ENCODE measurements around the gene COLEC12.

DNA sequence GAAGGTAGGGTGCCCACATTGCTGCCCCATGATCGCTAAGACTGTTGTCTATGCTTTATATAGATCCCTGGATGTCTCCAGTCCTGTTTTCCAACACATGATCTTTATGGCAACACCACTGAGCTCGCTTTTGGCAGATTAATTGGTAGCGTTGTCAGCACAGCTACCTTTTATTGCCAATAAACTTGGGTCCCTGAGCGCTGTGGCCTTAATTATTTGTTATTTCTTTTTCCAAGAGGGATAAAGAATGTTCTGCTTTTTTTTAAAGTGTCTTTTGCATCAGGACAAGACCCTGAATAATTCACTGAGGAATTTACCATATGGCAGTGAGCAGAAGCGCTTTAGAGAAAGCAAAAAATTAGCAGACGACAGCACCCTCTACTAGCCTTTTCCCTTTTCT lies 113.5 kb downstream of the COLEC12 start:
- TF ChIP-seq, protein P1, sequence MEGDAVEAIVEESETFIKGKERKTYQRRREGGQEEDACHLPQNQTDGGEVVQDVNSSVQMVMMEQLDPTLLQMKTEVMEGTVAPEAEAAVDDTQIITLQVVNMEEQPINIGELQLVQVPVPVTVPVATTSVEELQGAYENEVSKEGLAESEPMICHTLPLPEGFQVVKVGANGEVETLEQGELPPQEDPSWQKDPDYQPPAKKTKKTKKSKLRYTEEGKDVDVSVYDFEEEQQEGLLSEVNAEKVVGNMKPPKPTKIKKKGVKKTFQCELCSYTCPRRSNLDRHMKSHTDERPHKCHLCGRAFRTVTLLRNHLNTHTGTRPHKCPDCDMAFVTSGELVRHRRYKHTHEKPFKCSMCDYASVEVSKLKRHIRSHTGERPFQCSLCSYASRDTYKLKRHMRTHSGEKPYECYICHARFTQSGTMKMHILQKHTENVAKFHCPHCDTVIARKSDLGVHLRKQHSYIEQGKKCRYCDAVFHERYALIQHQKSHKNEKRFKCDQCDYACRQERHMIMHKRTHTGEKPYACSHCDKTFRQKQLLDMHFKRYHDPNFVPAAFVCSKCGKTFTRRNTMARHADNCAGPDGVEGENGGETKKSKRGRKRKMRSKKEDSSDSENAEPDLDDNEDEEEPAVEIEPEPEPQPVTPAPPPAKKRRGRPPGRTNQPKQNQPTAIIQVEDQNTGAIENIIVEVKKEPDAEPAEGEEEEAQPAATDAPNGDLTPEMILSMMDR (IDR thresholded peaks at IDR 0.05): no peak
- TF ChIP-seq POLR2A (IDR thresholded peaks at IDR 0.05): no peak
